ENCODE data around the gene FRMPD4.

- TF ChIP-seq, protein P1, sequence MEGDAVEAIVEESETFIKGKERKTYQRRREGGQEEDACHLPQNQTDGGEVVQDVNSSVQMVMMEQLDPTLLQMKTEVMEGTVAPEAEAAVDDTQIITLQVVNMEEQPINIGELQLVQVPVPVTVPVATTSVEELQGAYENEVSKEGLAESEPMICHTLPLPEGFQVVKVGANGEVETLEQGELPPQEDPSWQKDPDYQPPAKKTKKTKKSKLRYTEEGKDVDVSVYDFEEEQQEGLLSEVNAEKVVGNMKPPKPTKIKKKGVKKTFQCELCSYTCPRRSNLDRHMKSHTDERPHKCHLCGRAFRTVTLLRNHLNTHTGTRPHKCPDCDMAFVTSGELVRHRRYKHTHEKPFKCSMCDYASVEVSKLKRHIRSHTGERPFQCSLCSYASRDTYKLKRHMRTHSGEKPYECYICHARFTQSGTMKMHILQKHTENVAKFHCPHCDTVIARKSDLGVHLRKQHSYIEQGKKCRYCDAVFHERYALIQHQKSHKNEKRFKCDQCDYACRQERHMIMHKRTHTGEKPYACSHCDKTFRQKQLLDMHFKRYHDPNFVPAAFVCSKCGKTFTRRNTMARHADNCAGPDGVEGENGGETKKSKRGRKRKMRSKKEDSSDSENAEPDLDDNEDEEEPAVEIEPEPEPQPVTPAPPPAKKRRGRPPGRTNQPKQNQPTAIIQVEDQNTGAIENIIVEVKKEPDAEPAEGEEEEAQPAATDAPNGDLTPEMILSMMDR (conservative IDR thresholded peaks at IDR 0.05; ENCODE audit: low read depth in 2 of 2): no peak
- TF ChIP-seq EZH2 (IDR thresholded peaks at IDR 0.05; ENCODE audit: low read depth, unreplicated experiment) (no peak), EZH2phosphoT487 (IDR thresholded peaks at IDR 0.05; ENCODE audit: unreplicated experiment) (no peak), JUNB (IDR thresholded peaks at IDR 0.05; ENCODE audit: unreplicated experiment) (no peak), POLR2AphosphoS5 (IDR thresholded peaks at IDR 0.05; ENCODE audit: low read depth) (no peak), CREB1 (CRISPR knock-in tag; IDR thresholded peaks at IDR 0.05; ENCODE audit: low read depth) (no peak), ETS1 (IDR thresholded peaks at IDR 0.05) (no peak), ZNF331 (CRISPR knock-in tag; IDR thresholded peaks at IDR 0.05; ENCODE audit: low read depth) (no peak), STAT1 (IDR thresholded peaks at IDR 0.05; ENCODE audit: unreplicated experiment) (no peak), NANOG (IDR thresholded peaks at IDR 0.05; ENCODE audit: borderline replicate concordance) (no peak), ZNF114 (CRISPR knock-in tag; IDR thresholded peaks at IDR 0.05) (no peak)
- TF ChIP-seq, protein P2, sequence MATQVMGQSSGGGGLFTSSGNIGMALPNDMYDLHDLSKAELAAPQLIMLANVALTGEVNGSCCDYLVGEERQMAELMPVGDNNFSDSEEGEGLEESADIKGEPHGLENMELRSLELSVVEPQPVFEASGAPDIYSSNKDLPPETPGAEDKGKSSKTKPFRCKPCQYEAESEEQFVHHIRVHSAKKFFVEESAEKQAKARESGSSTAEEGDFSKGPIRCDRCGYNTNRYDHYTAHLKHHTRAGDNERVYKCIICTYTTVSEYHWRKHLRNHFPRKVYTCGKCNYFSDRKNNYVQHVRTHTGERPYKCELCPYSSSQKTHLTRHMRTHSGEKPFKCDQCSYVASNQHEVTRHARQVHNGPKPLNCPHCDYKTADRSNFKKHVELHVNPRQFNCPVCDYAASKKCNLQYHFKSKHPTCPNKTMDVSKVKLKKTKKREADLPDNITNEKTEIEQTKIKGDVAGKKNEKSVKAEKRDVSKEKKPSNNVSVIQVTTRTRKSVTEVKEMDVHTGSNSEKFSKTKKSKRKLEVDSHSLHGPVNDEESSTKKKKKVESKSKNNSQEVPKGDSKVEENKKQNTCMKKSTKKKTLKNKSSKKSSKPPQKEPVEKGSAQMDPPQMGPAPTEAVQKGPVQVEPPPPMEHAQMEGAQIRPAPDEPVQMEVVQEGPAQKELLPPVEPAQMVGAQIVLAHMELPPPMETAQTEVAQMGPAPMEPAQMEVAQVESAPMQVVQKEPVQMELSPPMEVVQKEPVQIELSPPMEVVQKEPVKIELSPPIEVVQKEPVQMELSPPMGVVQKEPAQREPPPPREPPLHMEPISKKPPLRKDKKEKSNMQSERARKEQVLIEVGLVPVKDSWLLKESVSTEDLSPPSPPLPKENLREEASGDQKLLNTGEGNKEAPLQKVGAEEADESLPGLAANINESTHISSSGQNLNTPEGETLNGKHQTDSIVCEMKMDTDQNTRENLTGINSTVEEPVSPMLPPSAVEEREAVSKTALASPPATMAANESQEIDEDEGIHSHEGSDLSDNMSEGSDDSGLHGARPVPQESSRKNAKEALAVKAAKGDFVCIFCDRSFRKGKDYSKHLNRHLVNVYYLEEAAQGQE (IDR thresholded peaks at IDR 0.05; ENCODE audit: unreplicated experiment): no peak
- TF ChIP-seq, protein P3, sequence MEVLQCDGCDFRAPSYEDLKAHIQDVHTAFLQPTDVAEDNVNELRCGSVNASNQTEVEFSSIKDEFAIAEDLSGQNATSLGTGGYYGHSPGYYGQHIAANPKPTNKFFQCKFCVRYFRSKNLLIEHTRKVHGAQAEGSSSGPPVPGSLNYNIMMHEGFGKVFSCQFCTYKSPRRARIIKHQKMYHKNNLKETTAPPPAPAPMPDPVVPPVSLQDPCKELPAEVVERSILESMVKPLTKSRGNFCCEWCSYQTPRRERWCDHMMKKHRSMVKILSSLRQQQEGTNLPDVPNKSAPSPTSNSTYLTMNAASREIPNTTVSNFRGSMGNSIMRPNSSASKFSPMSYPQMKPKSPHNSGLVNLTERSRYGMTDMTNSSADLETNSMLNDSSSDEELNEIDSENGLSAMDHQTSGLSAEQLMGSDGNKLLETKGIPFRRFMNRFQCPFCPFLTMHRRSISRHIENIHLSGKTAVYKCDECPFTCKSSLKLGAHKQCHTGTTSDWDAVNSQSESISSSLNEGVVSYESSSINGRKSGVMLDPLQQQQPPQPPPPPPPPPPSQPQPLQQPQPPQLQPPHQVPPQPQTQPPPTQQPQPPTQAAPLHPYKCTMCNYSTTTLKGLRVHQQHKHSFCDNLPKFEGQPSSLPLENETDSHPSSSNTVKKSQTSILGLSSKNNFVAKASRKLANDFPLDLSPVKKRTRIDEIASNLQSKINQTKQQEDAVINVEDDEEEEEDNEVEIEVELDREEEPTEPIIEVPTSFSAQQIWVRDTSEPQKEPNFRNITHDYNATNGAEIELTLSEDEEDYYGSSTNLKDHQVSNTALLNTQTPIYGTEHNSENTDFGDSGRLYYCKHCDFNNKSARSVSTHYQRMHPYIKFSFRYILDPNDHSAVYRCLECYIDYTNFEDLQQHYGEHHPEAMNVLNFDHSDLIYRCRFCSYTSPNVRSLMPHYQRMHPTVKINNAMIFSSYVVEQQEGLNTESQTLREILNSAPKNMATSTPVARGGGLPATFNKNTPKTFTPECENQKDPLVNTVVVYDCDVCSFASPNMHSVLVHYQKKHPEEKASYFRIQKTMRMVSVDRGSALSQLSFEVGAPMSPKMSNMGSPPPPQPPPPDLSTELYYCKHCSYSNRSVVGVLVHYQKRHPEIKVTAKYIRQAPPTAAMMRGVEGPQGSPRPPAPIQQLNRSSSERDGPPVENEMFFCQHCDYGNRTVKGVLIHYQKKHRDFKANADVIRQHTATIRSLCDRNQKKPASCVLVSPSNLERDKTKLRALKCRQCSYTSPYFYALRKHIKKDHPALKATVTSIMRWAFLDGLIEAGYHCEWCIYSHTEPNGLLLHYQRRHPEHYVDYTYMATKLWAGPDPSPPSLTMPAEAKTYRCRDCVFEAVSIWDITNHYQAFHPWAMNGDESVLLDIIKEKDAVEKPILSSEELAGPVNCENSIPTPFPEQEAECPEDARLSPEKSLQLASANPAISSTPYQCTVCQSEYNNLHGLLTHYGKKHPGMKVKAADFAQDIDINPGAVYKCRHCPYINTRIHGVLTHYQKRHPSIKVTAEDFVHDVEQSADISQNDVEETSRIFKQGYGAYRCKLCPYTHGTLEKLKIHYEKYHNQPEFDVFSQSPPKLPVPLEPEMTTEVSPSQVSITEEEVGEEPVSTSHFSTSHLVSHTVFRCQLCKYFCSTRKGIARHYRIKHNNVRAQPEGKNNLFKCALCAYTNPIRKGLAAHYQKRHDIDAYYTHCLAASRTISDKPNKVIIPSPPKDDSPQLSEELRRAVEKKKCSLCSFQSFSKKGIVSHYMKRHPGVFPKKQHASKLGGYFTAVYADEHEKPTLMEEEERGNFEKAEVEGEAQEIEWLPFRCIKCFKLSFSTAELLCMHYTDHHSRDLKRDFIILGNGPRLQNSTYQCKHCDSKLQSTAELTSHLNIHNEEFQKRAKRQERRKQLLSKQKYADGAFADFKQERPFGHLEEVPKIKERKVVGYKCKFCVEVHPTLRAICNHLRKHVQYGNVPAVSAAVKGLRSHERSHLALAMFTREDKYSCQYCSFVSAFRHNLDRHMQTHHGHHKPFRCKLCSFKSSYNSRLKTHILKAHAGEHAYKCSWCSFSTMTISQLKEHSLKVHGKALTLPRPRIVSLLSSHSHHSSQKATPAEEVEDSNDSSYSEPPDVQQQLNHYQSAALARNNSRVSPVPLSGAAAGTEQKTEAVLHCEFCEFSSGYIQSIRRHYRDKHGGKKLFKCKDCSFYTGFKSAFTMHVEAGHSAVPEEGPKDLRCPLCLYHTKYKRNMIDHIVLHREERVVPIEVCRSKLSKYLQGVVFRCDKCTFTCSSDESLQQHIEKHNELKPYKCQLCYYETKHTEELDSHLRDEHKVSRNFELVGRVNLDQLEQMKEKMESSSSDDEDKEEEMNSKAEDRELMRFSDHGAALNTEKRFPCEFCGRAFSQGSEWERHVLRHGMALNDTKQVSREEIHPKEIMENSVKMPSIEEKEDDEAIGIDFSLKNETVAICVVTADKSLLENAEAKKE (CRISPR knock-in tag; IDR thresholded peaks at IDR 0.05): no peak
Observed at GRCh38 chrX:12446342-12447075, 308.2 kb downstream of the FRMPD4 start.

Data from GM23338 (cell line).